IMR-90 (cell line): Measurements from ENCODE around the gene RIPOR3. TPM values are rescaled to one million over a fixed set of nuclear protein-coding genes. Genes with fewer than 3 reads are reported as not detected.

Experiments
- ATAC-seq: fragments of 200-7000 bp; cut with Tn5 transposase; 2 replicates; pipeline ENCODE4 v1.9.1; 2020; ENCODE audit warnings: low read depth, mild to moderate bottlenecking, moderate library complexity
- BruUV-seq: library from RNA; stranded (reverse); fragments of 400-500 nt; replicated peaks from 2 replicates; lab custom pipeline; 2021; lab: Mats Ljungman, UMichigan
- CTCF ChIA-PET: fragments of 300-600 bp; formaldehyde crosslinking; extraction: SDS; loops from one replicate; lab custom pipeline; 2021; ENCODE audit warnings: antibody characterized with exemption; lab: Yijun Ruan, JAX
- POLR2A ChIA-PET: fragments of 300-600 bp; sonication (Branson Sonifier 250); formaldehyde crosslinking; loops from one replicate; lab custom pipeline; 2022; ENCODE audit warnings: antibody characterized with exemption; ENCODE audit not compliant: unreplicated experiment; lab: Charles Lee
- DNase-seq: peaks from one replicate; pipeline ENCODE4 v3.0.0; 2013
- H2AFZ ChIP-seq: replicated peaks from 2 replicates; pipeline ENCODE3; 2013; ENCODE audit warnings: low read length, mild to moderate bottlenecking; ENCODE audit not compliant: poor library complexity
- H2AK5ac ChIP-seq: 2 replicates; pipeline ENCODE4 v1.6.1; 2013; ENCODE audit warnings: low read depth, low read length, inconsistent platforms
- H2AK9ac ChIP-seq: replicated peaks from 2 replicates; pipeline ENCODE3; 2013; ENCODE audit warnings: mild to moderate bottlenecking, low read depth, low read length, moderate library complexity; ENCODE audit not compliant: poor library complexity
- H2BK120ac ChIP-seq: 2 replicates; pipeline ENCODE4 v1.6.1; 2013; ENCODE audit warnings: low read depth, low read length, inconsistent platforms
- H2BK15ac ChIP-seq: 3 replicates; pipeline ENCODE4 v1.6.1; 2013; ENCODE audit warnings: low read depth, low read length, inconsistent platforms
- H2BK20ac ChIP-seq: 2 replicates; pipeline ENCODE4 v1.6.1; 2013; ENCODE audit warnings: low read depth, mild to moderate bottlenecking, inconsistent platforms, low read length, moderate library complexity
- H2BK5ac ChIP-seq: 2 replicates; pipeline ENCODE4 v1.6.1; 2013; ENCODE audit warnings: mild to moderate bottlenecking, low read depth, low read length, inconsistent platforms; ENCODE audit not compliant: poor library complexity, severe bottlenecking
- H3K14ac ChIP-seq: replicated peaks from 2 replicates; pipeline ENCODE4 v1.6.1; 2013; ENCODE audit warnings: low read depth, low read length, inconsistent platforms
- H3K18ac ChIP-seq: 2 replicates; pipeline ENCODE4 v1.6.1; 2013; ENCODE audit warnings: low read depth, low read length, control low read depth
- H3K23ac ChIP-seq: 2 replicates; pipeline ENCODE4 v1.6.1; 2013; ENCODE audit warnings: low read depth, low read length, inconsistent platforms
- H3K27ac ChIP-seq: 2 replicates; pipeline ENCODE4 v1.5.1; 2013; ENCODE audit warnings: mild to moderate bottlenecking, control low read depth, low read length; ENCODE audit not compliant: insufficient read depth
- H3K27me3 ChIP-seq: 2 replicates; pipeline ENCODE4 v1.6.1; 2013; ENCODE audit warnings: low read length; ENCODE audit not compliant: control insufficient read depth, insufficient read depth
- H3K36me3 ChIP-seq: 2 replicates; pipeline ENCODE4 v1.6.1; 2013; ENCODE audit warnings: low read length, mixed read lengths; ENCODE audit not compliant: control insufficient read depth, insufficient read depth
- H3K4ac ChIP-seq: 2 replicates; pipeline ENCODE4 v1.6.1; 2013; ENCODE audit warnings: low read depth, low read length, inconsistent platforms
- H3K4me1 ChIP-seq: 2 replicates; pipeline ENCODE4 v1.6.1; 2013; ENCODE audit warnings: low read length, mixed read lengths; ENCODE audit not compliant: control insufficient read depth, insufficient read depth
- H3K4me2 ChIP-seq: 2 replicates; pipeline ENCODE4 v1.6.1; 2013; ENCODE audit warnings: low read depth, mild to moderate bottlenecking, control low read depth, low read length, moderate library complexity
- H3K4me3 ChIP-seq: 2 replicates; pipeline ENCODE4 v1.5.1; 2013; ENCODE audit warnings: low read depth, mild to moderate bottlenecking, control low read depth, low read length, moderate library complexity; ENCODE audit not compliant: insufficient read depth
- H3K56ac ChIP-seq: 2 replicates; pipeline ENCODE4 v1.6.1; 2013; ENCODE audit warnings: low read length, inconsistent platforms; ENCODE audit not compliant: insufficient read depth; ENCODE audit errors: extremely low read depth
- H3K79me1 ChIP-seq, 2 experiments: 2 replicates each; pipeline ENCODE4 v1.6.1; 2013; ENCODE audit warnings: low read length in 2 of 2, inconsistent platforms in 1 of 2, low read depth in 1 of 2
- H3K9ac ChIP-seq: 2 replicates; pipeline ENCODE4 v1.6.1; 2013; ENCODE audit warnings: low read depth, low read length, control low read depth
- H3K9me1 ChIP-seq: 2 replicates; pipeline ENCODE4 v1.6.1; 2013; ENCODE audit warnings: low read length, inconsistent platforms; ENCODE audit not compliant: insufficient read depth
- H3K9me3 ChIP-seq: 2 replicates; pipeline ENCODE4 v1.6.1; 2013; ENCODE audit warnings: low read length; ENCODE audit not compliant: control insufficient read depth, insufficient read depth
- H4K20me1 ChIP-seq: 2 replicates; pipeline ENCODE4 v1.6.1; 2013; ENCODE audit warnings: low read length, inconsistent platforms; ENCODE audit not compliant: insufficient read depth
- H4K5ac ChIP-seq: 2 replicates; pipeline ENCODE4 v1.6.1; 2013; ENCODE audit warnings: mild to moderate bottlenecking, low read depth, low read length, control low read depth
- H4K8ac ChIP-seq, 2 experiments: 2 replicates each; pipeline ENCODE4 v1.6.1; 2013; ENCODE audit warnings: low read depth in 2 of 2, low read length in 2 of 2, control low read depth in 1 of 2, inconsistent platforms in 1 of 2
- H4K91ac ChIP-seq: 2 replicates; pipeline ENCODE4 v1.6.1; 2013; ENCODE audit warnings: low read depth, low read length, inconsistent platforms; ENCODE audit not compliant: insufficient read depth
- BHLHE40 ChIP-seq: fragments of 150-350 bp; IDR thresholded peaks from 2 replicates; pipeline ENCODE4 v1.6.1; 2016; ENCODE audit warnings: mild to moderate bottlenecking, low read depth, low read length
- CEBPB ChIP-seq: IDR thresholded peaks from 2 replicates; pipeline ENCODE4 v1.6.1; 2012; ENCODE audit warnings: low read depth, low read length, improper control_type of control experiment
- CHD1 ChIP-seq: IDR thresholded peaks from 2 replicates; pipeline ENCODE4 v1.6.1; 2012; ENCODE audit warnings: low read depth, low read length, improper control_type of control experiment
- FOS ChIP-seq: fragments of 150-350 bp; IDR thresholded peaks from 2 replicates; pipeline ENCODE4 v1.6.1; 2016; ENCODE audit warnings: low read depth, low read length
- MAFK ChIP-seq: IDR thresholded peaks from 2 replicates; pipeline ENCODE4 v1.6.1; 2012; ENCODE audit warnings: low read depth, low read length, improper control_type of control experiment
- MAZ ChIP-seq: IDR thresholded peaks from 2 replicates; pipeline ENCODE4 v1.6.1; 2012; ENCODE audit warnings: low read depth, mild to moderate bottlenecking, low read length, improper control_type of control experiment, moderate library complexity, borderline replicate concordance
- MXI1 ChIP-seq: IDR thresholded peaks from 2 replicates; pipeline ENCODE4 v1.6.1; 2012; ENCODE audit warnings: low read depth, mild to moderate bottlenecking, low read length, moderate library complexity, borderline replicate concordance
- NFE2L2 ChIP-seq: fragments of 150-350 bp; IDR thresholded peaks from 2 replicates; pipeline ENCODE4 v1.6.1; 2016; ENCODE audit warnings: low read depth, mild to moderate bottlenecking, low read length
- POLR2A ChIP-seq: IDR thresholded peaks from 2 replicates; pipeline ENCODE4 v1.6.1; 2012; ENCODE audit warnings: mild to moderate bottlenecking, low read depth, low read length
- RAD21 ChIP-seq: IDR thresholded peaks from 2 replicates; pipeline ENCODE4 v1.6.1; 2012; ENCODE audit warnings: low read length, improper control_type of control experiment
- RCOR1 ChIP-seq: IDR thresholded peaks from 2 replicates; pipeline ENCODE4 v1.6.1; 2012; ENCODE audit warnings: mild to moderate bottlenecking, low read length, improper control_type of control experiment; ENCODE audit not compliant: insufficient replicate concordance
- RFX5 ChIP-seq: IDR thresholded peaks from 2 replicates; pipeline ENCODE4 v1.8.0; 2012; ENCODE audit warnings: low read depth, mild to moderate bottlenecking, low read length, moderate library complexity
- SMC3 ChIP-seq: fragments of 150-350 bp; IDR thresholded peaks from 2 replicates; pipeline ENCODE4 v1.6.1; 2016; ENCODE audit warnings: low read depth, mild to moderate bottlenecking, antibody characterized with exemption, low read length, moderate library complexity
- WGBS, 2 experiments: methylation state at CpG; one replicate each; pipeline versions ENCODE4 v1.1.5 to v1.1.7; 2013; ENCODE audit warnings: missing lambda C conversion rate in 2 of 2; ENCODE audit not compliant: insufficient read length in 1 of 2; ENCODE audit errors: extremely low coverage in 2 of 2; 5-methylcytosine and 5-hydroxymethylcytosine counted together
- dilution Hi-C: fragments of 300-500 bp; cut with HindIII; formaldehyde crosslinking; loops from one replicate; pipeline ENCODE4 v1.14.3; 2018; ENCODE audit warnings: low sequenced_read_pairs; ENCODE audit not compliant: unreplicated experiment
- in situ Hi-C: fragments of 300-500 bp; cut with MboI; formaldehyde crosslinking; loops from 3 replicates; pipeline ENCODE4 v1.14.3; 2019; ENCODE audit warnings: low sequenced_read_pairs, inconsistent platforms, mixed read lengths
- intact Hi-C: fragments of 100-400 bp; cut with micrococcal nuclease; formaldehyde crosslinking; loops from 2 replicates; pipeline ENCODE4 v1.10.0; 2022
- polyA plus RNA-seq, 3 experiments: library from polyadenylated mRNA; depleted of rRNA; stranded (reverse); fragments of >200 nt; gene quantifications; 2 replicates each; pipeline ENCODE4 v1.2.3, GENCODE V29; 2012; ENCODE audit warnings: low replicate concordance in 1 of 3
- total RNA-seq: library from RNA; depleted of rRNA; stranded (reverse); fragments of >200 nt; gene quantifications from 2 replicates; pipeline ENCODE4 v1.2.3, GENCODE V29; 2012
- TF ChIP-seq, protein P1 (sequence below): conservative IDR thresholded peaks from 2 replicates; pipeline ENCODE4 v1.5.1; 2012; ENCODE audit warnings: mild to moderate bottlenecking, low read depth, low read length, improper control_type of control experiment
- TF ChIP-seq, protein P2 (sequence below): fragments of 150-350 bp; IDR thresholded peaks from 2 replicates; pipeline ENCODE4 v1.6.1; 2017; ENCODE audit warnings: mild to moderate bottlenecking, antibody characterized with exemption, low read length, low read depth
- TF ChIP-seq, protein P3 (sequence below): fragments of 150-350 bp; IDR thresholded peaks from 2 replicates; pipeline ENCODE4 v1.6.1; 2016; ENCODE audit warnings: low read depth, mild to moderate bottlenecking, low read length, moderate library complexity, borderline replicate concordance

The RIPOR3 gene
- total and polyA plus RNA-seq, 2 of the 4 experiments (the other 2 are of a cell fraction): 0.54 to 1.7 TPM

DNA sequence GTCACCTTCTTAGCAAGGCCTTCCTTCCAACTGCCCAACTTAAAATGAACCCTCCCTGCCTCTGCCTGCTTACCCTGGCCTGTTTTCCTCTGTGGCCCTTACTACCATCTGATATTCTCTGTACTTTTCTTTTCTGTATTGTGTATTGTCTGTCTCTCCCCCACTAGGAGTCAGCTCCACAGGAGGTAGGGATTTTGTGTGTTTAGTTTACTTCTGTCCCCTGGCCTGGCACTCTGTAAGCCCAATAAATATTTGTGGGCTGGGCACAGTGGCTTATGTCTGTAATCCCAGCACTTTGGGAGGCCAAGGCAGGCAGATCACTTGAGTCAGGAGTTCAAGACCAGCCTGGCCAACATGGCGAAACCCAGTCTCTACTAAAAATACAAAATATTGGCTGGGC, 72.8 kb downstream of the RIPOR3 start:
- DNase-seq: no peak
- no peak overlapping the region for H2BK120ac ChIP-seq
- ATAC-seq: no peak
- no peak overlapping the region for H3K27ac ChIP-seq
- no peak overlapping the region for H3K9ac ChIP-seq
- intact Hi-C loops: no loop called here
- no peaks in the 10 kb centered on the region; the same call in 1 of the 2 replicates for H4K20me1 ChIP-seq
- H3K4ac ChIP-seq: no peak overlapping the region
- dilution Hi-C loops: no loop called here
- peak overlapping the region; percentile 24 for H2AK9ac ChIP-seq
- peak overlapping the region; percentile 15; the same call in 1 of the 2 replicates for H2AK5ac ChIP-seq
- H4K5ac ChIP-seq: no peak overlapping the region
- H2BK15ac ChIP-seq: peak overlapping the region; percentile 28; the same call in 1 of the 3 replicates
- no peak overlapping the region for H2BK5ac ChIP-seq
- peaks cover 5% of the 10 kb centered on the region; the same call in 1 of the 2 replicates for H3K4me1 ChIP-seq
- H3K36me3 ChIP-seq: peaks cover 25% of the 10 kb centered on the region
- no peak overlapping the region for H2AFZ ChIP-seq
- no peak overlapping the region for H2BK20ac ChIP-seq
- in situ Hi-C loops: no loop called here
- H3K9me3 ChIP-seq: peaks cover 12% of the 10 kb centered on the region
- no peak overlapping the region for H3K4me3 ChIP-seq
- H3K79me1 ChIP-seq: no peaks in the 10 kb centered on the region; a peak in 1 of 4 replicates
- H3K56ac ChIP-seq: no peak overlapping the region
- H3K23ac ChIP-seq: no peak overlapping the region
- no TSS peak for BruUV-seq
- no peak overlapping the region for H4K91ac ChIP-seq
- peaks cover 10% of the 10 kb centered on the region; the same call in 1 of the 2 replicates for H3K9me1 ChIP-seq
- TF ChIP-seq MAFK: no peak
- TF ChIP-seq MXI1: no peak
- TF ChIP-seq RAD21: no peak
- no peak for TF ChIP-seq RCOR1
- no peak for TF ChIP-seq CHD1
- no peak for TF ChIP-seq MAZ
- no peak for TF ChIP-seq RFX5
- no peak for TF ChIP-seq SMC3
- TF ChIP-seq CEBPB: no peak
- TF ChIP-seq, protein P1, sequence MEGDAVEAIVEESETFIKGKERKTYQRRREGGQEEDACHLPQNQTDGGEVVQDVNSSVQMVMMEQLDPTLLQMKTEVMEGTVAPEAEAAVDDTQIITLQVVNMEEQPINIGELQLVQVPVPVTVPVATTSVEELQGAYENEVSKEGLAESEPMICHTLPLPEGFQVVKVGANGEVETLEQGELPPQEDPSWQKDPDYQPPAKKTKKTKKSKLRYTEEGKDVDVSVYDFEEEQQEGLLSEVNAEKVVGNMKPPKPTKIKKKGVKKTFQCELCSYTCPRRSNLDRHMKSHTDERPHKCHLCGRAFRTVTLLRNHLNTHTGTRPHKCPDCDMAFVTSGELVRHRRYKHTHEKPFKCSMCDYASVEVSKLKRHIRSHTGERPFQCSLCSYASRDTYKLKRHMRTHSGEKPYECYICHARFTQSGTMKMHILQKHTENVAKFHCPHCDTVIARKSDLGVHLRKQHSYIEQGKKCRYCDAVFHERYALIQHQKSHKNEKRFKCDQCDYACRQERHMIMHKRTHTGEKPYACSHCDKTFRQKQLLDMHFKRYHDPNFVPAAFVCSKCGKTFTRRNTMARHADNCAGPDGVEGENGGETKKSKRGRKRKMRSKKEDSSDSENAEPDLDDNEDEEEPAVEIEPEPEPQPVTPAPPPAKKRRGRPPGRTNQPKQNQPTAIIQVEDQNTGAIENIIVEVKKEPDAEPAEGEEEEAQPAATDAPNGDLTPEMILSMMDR: no peak
- TF ChIP-seq, protein P2, sequence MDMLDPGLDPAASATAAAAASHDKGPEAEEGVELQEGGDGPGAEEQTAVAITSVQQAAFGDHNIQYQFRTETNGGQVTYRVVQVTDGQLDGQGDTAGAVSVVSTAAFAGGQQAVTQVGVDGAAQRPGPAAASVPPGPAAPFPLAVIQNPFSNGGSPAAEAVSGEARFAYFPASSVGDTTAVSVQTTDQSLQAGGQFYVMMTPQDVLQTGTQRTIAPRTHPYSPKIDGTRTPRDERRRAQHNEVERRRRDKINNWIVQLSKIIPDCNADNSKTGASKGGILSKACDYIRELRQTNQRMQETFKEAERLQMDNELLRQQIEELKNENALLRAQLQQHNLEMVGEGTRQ: no peak
- TF ChIP-seq BHLHE40: no peak
- TF ChIP-seq FOS: no peak
- TF ChIP-seq, protein P3, sequence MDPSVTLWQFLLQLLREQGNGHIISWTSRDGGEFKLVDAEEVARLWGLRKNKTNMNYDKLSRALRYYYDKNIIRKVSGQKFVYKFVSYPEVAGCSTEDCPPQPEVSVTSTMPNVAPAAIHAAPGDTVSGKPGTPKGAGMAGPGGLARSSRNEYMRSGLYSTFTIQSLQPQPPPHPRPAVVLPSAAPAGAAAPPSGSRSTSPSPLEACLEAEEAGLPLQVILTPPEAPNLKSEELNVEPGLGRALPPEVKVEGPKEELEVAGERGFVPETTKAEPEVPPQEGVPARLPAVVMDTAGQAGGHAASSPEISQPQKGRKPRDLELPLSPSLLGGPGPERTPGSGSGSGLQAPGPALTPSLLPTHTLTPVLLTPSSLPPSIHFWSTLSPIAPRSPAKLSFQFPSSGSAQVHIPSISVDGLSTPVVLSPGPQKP: no peak
- no peak for TF ChIP-seq POLR2A
- TF ChIP-seq NFE2L2: no peak
- no peaks in the 10 kb centered on the region for H3K27me3 ChIP-seq
- CTCF ChIA-PET: no interaction called here
- H3K18ac ChIP-seq: no peak overlapping the region
- H3K4me2 ChIP-seq: no peak overlapping the region
- POLR2A ChIA-PET: no interaction called here
- no peak overlapping the region for H4K8ac ChIP-seq
- WGBS, 2 experiments: no CpG with 5 or more reads among the region's 1 CpG
- H3K14ac ChIP-seq: no peak overlapping the region
